BLaER1 (cell line): ENCODE measurements around the gene PNMA6F.
A peak's percentile ranks its signal among the peaks of the same experiment; 100 is the strongest.
"Not testable (repeated sequence)": the region's sequence is repeated elsewhere in the genome, so short reads cannot be mapped to it uniquely, and the experiment has no call there.

Experiments
- H3K27ac ChIP-seq: shearing (Covaris generic); formaldehyde crosslinking; 2 replicates; pipeline ENCODE4 v1.8.1; 2022
- H3K27me3 ChIP-seq: shearing (Covaris generic); formaldehyde crosslinking; 2 replicates; pipeline ENCODE4 v1.8.1; 2022
- H3K36me3 ChIP-seq: shearing (Covaris generic); formaldehyde crosslinking; 2 replicates; pipeline ENCODE4 v1.8.1; 2022
- H3K4me1 ChIP-seq: shearing (Covaris generic); formaldehyde crosslinking; 2 replicates; pipeline ENCODE4 v1.8.1; 2022
- H3K4me2 ChIP-seq: shearing (Covaris generic); formaldehyde crosslinking; 2 replicates; pipeline ENCODE4 v1.8.1; 2022
- H3K4me3 ChIP-seq: shearing (Covaris generic); formaldehyde crosslinking; 2 replicates; pipeline ENCODE4 v1.8.1; 2022
- H3K9ac ChIP-seq: shearing (Covaris generic); formaldehyde crosslinking; 2 replicates; pipeline ENCODE4 v1.8.1; 2022
- H3K9me3 ChIP-seq: shearing (Covaris generic); formaldehyde crosslinking; 2 replicates; pipeline ENCODE4 v1.8.1; 2022
- H4K20me1 ChIP-seq: shearing (Covaris generic); formaldehyde crosslinking; 2 replicates; pipeline ENCODE4 v1.8.1; 2022
- Cebpa-rat ChIP-seq: shearing (Covaris generic); IDR thresholded peaks from 2 replicates; pipeline ENCODE4 v1.8.1; 2022

PNMA6F gene

GRCh38 chrX:153305972-153306371, 15.6 kb downstream of the PNMA6F start:
- Histone ChIP-seq H3K9ac (no peak overlapping the region), H3K4me1 (peaks cover 12% of the 10 kb centered on the region), H4K20me1 (peaks cover 9% of the 10 kb centered on the region; the same call in 1 of the 2 replicates), H3K36me3 (no peaks in the 10 kb centered on the region), H3K9me3 (no peaks in the 10 kb centered on the region), H3K4me3 (no peak overlapping the region), H3K27ac (no peak overlapping the region), H3K4me2 (no peak overlapping the region), H3K27me3 (peaks cover 98% of the 10 kb centered on the region)
- TF ChIP-seq Cebpa-rat: no peak

DNA sequence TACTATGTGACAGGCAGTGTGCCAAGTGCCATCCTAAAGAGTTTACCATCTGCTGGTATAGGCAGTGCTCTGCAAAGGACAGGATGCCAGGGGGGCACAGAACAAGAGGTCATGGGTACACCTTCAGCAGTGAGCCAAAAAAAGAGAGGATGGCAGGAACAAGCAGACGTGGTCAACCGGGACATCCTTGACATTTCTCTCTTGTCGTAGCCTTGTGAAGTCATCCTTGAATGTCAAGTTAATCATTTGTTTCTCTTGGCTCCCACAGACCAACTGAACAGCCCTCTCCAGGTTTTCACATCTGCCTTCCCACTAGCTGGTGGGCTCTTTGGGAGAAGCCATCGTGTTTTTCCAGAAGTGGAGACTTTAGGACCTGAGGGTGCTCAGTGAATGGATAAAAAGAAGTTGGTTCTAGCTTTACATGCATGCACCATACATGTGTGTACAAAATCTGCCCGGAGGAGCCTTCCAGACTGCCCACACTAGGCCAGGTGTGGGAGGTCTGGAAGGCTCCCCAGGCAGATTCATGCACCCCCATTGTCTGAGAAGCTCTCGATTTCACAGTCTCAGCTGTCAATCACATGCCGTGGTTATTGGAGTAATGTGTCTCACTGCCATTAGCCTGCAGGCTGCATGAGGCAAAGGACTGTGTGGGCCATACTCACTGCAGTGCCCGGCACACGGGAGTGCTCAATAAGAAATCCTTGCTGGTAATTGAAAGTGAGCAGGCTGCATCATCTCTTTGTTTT, 16.4 kb downstream of the PNMA6F start:
- no peak overlapping the region for H3K4me3 ChIP-seq
- H3K27me3 ChIP-seq: peaks cover 96% of the 10 kb centered on the region

GRCh38 chrX:153303276-153304262, 18.0 kb downstream of the PNMA6F start:
- H3K27me3 ChIP-seq: peaks cover 95% of the 10 kb centered on the region
- H3K36me3 ChIP-seq: no peaks in the 10 kb centered on the region
- H3K9ac ChIP-seq: no peak overlapping the region
- no peaks in the 10 kb centered on the region; the same call in 1 of the 2 replicates for H4K20me1 ChIP-seq
- H3K9me3 ChIP-seq: no peaks in the 10 kb centered on the region
- no peak overlapping the region for H3K4me3 ChIP-seq
- H3K4me1 ChIP-seq: peaks cover 12% of the 10 kb centered on the region
- H3K4me2 ChIP-seq: peak overlapping the region; percentile 51
- no peak for TF ChIP-seq Cebpa-rat
- no peak overlapping the region for H3K27ac ChIP-seq

More for the DNA sequence above, 16.4 kb downstream of the PNMA6F start:
- Histone ChIP-seq H3K27ac (no peak overlapping the region), H3K4me2 (no peak overlapping the region), H3K4me1 (peaks cover 12% of the 10 kb centered on the region), H4K20me1 (peaks cover 5% of the 10 kb centered on the region; the same call in 1 of the 2 replicates), H3K36me3 (no peaks in the 10 kb centered on the region), H3K9ac (no peak overlapping the region), H3K9me3 (no peaks in the 10 kb centered on the region)
- TF ChIP-seq Cebpa-rat: no peak

- H3K27me3 ChIP-seq: peaks cover 95% of the 10 kb centered on the region
- H3K4me1 ChIP-seq: peaks cover 12% of the 10 kb centered on the region
- no peaks in the 10 kb centered on the region; the same call in 1 of the 2 replicates for H4K20me1 ChIP-seq
- H3K27ac ChIP-seq: no peak overlapping the region
- no peaks in the 10 kb centered on the region for H3K36me3 ChIP-seq
- no peak for TF ChIP-seq Cebpa-rat
- no peak overlapping the region for H3K9ac ChIP-seq
- no peak overlapping the region for H3K4me2 ChIP-seq
- no peaks in the 10 kb centered on the region for H3K9me3 ChIP-seq
- H3K4me3 ChIP-seq: no peak overlapping the region
Measured at GRCh38 chrX:153302796-153303195, 18.8 kb downstream of the PNMA6F start.

DNA sequence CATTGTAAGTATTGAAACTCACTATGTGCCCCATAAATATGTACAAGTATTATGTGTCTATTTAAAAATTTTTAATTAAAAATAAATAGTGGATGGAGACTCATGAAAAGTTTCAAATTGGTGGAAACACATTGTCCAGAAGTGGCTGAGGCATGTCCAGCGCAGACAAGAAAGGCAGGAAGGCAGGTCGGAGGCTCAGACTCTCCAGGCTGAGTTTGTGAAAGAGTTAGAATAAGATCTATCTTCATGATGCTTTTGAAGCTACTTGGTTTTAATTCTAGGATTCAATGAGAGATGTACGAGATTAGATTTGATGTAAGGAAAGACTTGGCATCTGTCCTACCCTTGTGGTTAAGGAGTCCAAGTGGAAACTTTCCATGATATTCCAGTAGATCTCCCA, 19.8 kb downstream of the PNMA6F start:
- Histone ChIP-seq H3K4me2 (no peak overlapping the region), H3K4me1 (peaks cover 12% of the 10 kb centered on the region), H3K9ac (no peak overlapping the region), H3K4me3 (no peak overlapping the region), H3K27ac (no peak overlapping the region), H3K9me3 (no peaks in the 10 kb centered on the region), H3K27me3 (peaks cover 94% of the 10 kb centered on the region), H4K20me1 (no peaks in the 10 kb centered on the region; the same call in 1 of the 2 replicates), H3K36me3 (no peaks in the 10 kb centered on the region)
- no peak for TF ChIP-seq Cebpa-rat

DNA sequence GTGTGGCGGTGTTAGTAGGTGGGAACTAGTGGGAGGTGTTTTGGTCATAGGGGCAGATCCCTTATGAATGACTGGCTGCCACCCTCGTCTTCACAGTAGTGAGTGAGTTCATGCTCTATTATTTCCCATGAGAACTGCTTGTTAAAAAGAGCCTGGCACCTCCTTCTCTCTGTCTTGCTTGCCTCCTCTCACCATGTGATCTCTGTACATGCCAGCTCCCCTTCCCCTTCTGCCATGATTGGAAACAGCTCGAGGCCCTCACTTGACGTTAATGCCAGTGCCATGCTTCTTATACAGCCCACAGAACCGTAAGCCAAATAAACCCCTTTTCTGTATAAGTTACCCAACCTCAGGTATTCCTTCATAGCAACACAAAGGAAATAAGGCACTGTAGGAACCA, 21.7 kb downstream of the PNMA6F start:
- Histone ChIP-seq H4K20me1 (no peaks in the 10 kb centered on the region; the same call in 1 of the 2 replicates), H3K4me3 (no peak overlapping the region), H3K36me3 (no peaks in the 10 kb centered on the region), H3K4me1 (peaks cover 12% of the 10 kb centered on the region), H3K9ac (no peak overlapping the region), H3K9me3 (no peaks in the 10 kb centered on the region), H3K27me3 (peaks cover 85% of the 10 kb centered on the region), H3K27ac (no peak overlapping the region), H3K4me2 (no peak overlapping the region)
- TF ChIP-seq Cebpa-rat: no peak

- Histone ChIP-seq H3K4me1 (peaks cover 11% of the 10 kb centered on the region), H4K20me1 (no peaks in the 10 kb centered on the region), H3K27ac (no peak overlapping the region), H3K9me3 (no peaks in the 10 kb centered on the region), H3K4me3 (no peak overlapping the region), H3K36me3 (no peaks in the 10 kb centered on the region), H3K4me2 (no peak overlapping the region), H3K27me3 (peaks cover 63% of the 10 kb centered on the region), H3K9ac (no peak overlapping the region)
- no peak for TF ChIP-seq Cebpa-rat
Measured at GRCh38 chrX:153297376-153297775, 24.2 kb downstream of the PNMA6F start.

DNA sequence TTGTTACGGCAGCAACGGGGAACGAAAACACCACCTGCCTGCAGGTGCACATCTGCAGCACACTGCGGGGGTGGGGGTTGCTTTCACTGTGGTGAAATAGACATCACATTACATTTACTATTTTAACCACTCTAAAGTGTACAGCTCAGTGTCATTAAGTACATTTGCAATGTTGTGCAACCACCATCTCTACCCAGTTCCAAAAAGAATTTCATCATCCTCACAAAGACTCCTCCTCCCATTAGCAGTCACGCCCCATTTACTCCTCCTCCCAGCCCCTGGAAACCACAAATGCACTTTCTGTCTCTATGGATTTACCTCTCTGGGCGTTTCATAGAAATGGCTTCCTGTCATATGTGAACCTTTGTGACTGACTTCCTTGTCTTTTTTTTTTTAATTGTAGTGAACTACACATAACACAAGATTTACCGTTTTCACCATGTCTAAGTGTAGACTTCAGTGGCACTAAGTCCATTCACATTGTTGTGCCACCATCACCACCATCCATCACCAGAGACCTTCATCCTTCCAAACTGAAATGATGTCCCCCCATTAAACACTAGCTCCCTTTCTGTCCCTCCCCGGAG, 28.0 kb downstream of the PNMA6F start:
- H3K4me3 ChIP-seq, H3K27ac ChIP-seq: not testable (repeated sequence)

GRCh38 chrX:153288807-153289206, 32.8 kb downstream of the PNMA6F start:
- H4K20me1 ChIP-seq, H3K4me2 ChIP-seq, H3K27me3 ChIP-seq, H3K4me3 ChIP-seq, H3K27ac ChIP-seq, H3K4me1 ChIP-seq, H3K9ac ChIP-seq, H3K9me3 ChIP-seq, H3K36me3 ChIP-seq: not testable (repeated sequence)

More for the DNA sequence above, 28.0 kb downstream of the PNMA6F start:
- H4K20me1 ChIP-seq, H3K9me3 ChIP-seq, H3K36me3 ChIP-seq, H3K9ac ChIP-seq: not testable (repeated sequence)
- H3K4me2 ChIP-seq: peak overlapping the region; percentile 44
- H3K27me3 ChIP-seq: peaks cover 29% of the 10 kb centered on the region
- peaks cover 11% of the 10 kb centered on the region for H3K4me1 ChIP-seq

DNA sequence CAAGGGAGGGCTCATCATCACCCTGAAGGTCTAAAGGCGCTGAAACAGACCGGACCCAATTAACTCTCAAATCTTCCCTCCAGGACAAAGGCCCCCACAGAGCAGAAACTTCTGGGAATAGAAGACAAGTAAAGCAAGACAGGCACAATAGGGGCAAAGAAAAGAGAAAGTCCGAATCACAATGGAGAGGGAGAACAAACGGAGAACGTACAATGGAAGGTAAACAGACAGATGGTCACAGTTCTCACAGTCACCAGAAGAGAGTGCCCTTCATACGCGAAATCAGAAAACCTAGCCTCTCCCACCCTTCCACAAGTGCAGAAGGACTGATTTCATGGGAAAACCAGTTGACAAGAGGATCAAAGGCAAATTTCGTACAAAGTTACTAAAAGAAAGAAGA, 35.9 kb downstream of the PNMA6F start:
- H3K36me3 ChIP-seq, H3K4me2 ChIP-seq, H4K20me1 ChIP-seq, H3K4me1 ChIP-seq, H3K4me3 ChIP-seq, H3K27ac ChIP-seq, H3K27me3 ChIP-seq, H3K9ac ChIP-seq, H3K9me3 ChIP-seq: not testable (repeated sequence)

DNA sequence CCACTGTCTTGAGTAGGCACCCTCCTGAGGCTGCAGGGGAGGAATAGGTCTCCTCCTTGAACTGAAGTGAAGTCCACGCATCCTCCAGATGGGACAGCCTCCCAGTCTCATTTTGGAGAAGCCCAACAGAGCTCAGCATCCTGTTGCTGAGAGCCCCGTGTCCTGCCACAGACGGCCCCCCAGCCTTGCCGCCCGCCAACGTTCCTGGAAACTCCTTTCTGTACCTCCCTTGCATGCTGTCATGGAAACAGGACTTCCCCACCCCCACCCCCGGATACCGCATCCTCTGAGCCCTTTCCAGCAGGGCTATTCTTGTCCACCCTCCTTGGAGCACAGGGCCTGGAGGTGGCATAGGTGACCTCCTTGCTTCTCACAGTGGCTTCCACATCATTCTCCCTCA, 37.6 kb downstream of the PNMA6F start:
- not testable (repeated sequence) for H3K4me2 ChIP-seq, H3K9me3 ChIP-seq, H3K27ac ChIP-seq, H3K36me3 ChIP-seq, H3K27me3 ChIP-seq, H3K4me3 ChIP-seq, H4K20me1 ChIP-seq, H3K9ac ChIP-seq, H3K4me1 ChIP-seq

GRCh38 chrX:153281784-153282183, 39.8 kb downstream of the PNMA6F start:
- H3K9me3 ChIP-seq, H3K4me1 ChIP-seq, H3K4me3 ChIP-seq, H3K36me3 ChIP-seq, H3K27ac ChIP-seq, H3K4me2 ChIP-seq, H3K27me3 ChIP-seq, H4K20me1 ChIP-seq, H3K9ac ChIP-seq: not testable (repeated sequence)

- H3K9ac ChIP-seq, H3K9me3 ChIP-seq, H4K20me1 ChIP-seq: not testable (repeated sequence)
Measured at GRCh38 chrX:153279304-153279703, 42.3 kb downstream of the PNMA6F start.

DNA sequence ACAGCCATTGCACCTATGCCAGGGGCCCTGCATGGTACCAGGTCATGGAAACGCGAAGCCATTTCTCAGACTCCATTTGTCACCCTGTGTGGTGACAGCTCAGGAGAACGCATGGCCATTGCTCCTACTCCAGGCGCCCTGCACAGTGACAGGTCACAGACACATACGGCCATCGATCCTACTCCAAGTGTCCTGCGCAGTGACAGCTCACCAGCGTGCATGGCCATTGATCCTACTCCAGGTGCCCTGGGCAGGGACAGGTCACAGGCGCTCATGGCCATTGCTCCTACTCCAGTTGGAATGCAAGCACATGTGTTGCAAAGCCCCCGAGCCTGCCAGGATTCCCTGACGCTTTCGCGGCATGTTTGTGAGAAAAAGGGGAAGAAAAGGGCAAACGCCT, 45.5 kb downstream of the PNMA6F start:
- not testable (repeated sequence) for H3K27me3 ChIP-seq, H4K20me1 ChIP-seq, H3K9me3 ChIP-seq, H3K4me2 ChIP-seq, H3K4me3 ChIP-seq, H3K27ac ChIP-seq, H3K9ac ChIP-seq, H3K4me1 ChIP-seq, H3K36me3 ChIP-seq

More at GRCh38 chrX:153279304-153279703, 42.3 kb downstream of the PNMA6F start:
- H3K4me1 ChIP-seq, H3K4me2 ChIP-seq, H3K27me3 ChIP-seq, H3K36me3 ChIP-seq, H3K4me3 ChIP-seq, H3K27ac ChIP-seq: not testable (repeated sequence)
